Activated effector memory CD4-positive, alpha-beta T cell treated with anti-CD3 and anti-CD28 coated beads, Interleukin-2, amount 50 U/mL, for 16 hours (primary cell): ENCODE measurements around the gene PTPN3.

Experiments
- DNase-seq: peaks from one replicate; pipeline ENCODE4 v3.0.0-alpha.2; 2020

The PTPN3 gene

DNA sequence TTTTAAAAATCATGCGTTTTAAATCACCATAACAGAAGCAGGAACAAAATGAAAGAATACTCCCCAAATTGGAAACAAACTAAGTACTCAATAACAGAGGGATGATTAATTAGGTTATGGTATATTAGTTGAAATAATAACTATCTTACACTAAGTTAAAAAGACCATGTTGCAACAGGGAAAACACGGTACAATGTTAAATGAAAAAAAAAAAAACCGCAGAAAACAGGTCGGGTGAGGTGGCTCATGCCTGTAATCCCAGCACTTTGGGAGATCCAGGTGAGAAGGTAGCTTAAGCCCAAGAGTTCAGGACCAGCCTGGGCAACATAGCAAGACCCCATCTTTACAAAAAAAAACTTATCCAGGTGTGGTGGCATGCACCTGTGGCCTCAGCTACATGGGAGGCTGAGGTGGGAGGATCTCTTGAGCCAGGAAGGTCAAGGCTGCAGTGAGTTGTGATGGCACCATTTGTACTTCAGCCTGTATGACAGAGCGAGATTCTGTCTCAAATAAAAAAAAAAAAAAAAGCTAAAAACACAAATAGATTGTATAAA is 2.4 kb upstream of the PTPN3 start:
- no peak for DNase-seq

DNA sequence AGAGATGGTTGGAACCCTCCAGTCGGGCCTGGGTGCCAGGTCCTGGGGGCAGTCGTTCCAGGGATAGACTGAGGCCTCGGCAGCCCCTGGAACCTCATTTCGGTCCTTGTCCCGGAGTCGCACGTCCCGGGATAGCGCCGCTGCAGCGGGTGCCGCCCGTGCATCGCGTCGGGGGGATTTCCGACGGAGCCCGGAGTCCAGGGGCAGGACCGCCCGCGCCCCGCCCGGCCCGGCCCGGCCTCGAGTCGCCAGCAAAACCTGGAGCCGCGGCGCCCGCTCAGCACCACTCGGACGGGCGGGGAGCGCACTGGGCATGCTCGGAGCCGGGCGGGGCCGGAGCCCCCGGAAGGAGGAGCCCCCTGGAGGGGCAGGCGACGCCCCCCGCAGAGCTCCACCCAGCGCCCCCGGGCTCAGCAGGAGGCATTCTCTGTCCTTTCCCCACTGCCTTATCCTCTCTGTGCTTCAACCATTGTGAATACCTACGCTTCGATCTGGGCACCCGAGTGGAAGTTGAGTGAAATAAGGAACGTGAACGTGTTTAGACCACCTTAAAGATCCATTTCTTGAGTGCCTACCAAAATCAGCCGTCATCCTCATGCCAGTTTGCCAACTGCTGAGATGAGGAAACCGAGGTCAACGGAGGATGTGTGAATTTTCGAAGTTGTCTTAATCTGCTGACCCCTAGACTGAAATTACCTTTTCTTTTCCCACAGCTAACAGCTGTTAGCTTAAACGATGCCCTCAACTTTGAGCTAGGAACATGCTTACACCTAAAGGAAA is 1.7 kb upstream of the PTPN3 start:
- no peak for DNase-seq

- DNase-seq = no peak
These were observed 1.1 kb upstream of the PTPN3 start for GRCh38 chr9:109499093-109499630.

DNA sequence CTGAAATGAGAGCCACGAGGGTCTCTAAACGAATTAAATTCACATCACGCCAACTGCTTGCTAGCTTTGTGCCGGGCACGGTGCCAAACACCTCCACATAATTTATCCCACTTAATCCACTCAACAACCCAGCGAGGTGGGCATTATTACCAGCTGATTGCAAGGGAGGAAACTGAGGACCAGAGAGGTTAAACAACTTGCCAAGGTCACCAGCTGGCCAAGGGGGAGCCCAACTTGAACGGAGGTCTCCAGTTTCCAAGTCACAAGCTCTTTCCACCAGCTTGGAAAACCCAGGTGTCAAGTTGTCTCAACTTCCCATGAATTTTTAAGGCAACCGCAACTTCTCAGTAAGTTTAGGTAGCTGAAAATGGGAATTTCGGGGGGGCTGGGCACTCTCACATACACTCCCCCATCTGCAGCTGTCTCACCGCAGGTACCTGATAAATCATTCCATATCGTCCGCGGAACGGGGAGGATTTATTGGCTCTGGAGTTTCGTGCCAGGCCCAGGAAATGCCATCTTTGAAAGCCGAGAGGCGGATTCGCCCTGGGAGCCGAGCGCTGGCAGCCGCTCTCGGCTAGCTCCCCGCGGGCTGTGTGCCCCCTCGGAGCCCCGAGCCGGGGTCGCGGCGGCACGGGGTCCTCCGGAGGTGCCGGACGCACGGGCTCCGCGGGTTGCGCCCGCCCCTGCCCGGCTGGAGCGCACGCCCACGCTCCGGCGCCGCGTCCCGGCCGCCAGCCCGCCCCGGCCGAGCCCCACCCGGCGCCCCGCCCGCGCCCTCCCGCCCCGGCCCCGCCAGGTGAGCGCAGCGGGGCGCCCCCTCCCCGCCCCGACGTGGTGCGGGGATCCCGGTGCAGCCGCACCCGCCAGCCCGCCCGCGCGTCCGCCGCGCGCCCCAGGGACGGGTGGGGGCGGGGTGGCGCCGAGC is 617 bp downstream of the PTPN3 start:
- no peak for DNase-seq

DNA sequence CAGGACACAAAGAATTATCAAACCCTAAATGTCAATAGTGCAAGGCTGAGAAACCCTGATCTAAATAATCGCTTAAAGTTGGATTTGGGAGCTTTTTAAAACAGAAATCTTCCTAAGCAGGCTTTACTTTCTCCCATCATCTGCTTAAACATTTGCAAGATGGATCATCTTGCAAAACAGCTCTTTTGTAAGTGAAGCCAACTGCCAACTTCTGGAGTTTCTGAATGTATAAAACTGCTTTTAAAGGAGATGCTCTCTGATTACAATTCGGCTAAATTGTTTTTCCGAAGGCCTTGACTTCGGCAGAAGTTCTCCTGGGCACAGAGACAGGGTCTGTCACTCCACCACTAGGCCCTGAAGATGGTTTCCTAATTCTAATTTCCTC is 1.3 kb downstream of the PTPN3 start:
- DNase-seq = no peak

DNA sequence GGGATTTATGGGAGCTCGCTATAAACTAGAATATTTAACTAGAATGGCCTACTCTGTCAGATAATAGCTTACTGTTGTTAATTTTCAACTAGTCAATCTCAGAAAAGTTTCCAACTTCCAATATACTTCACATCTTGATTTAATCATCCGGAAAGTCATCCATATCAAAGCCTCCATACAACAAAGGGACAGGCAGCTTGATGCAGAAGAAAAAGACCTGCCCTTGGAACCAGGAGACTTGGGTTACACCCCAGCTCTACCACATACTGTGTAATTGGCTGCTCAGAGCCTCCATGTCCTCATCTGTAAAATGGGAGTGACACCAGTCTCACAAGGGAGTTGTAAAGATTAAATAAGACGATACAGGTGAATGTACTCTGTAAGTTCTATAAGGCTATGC is 1.9 kb downstream of the PTPN3 start:
- no peak for DNase-seq

- DNase-seq = no peak
These were observed 4.5 kb downstream of the PTPN3 start for GRCh38 chr9:109493648-109494047.

DNA sequence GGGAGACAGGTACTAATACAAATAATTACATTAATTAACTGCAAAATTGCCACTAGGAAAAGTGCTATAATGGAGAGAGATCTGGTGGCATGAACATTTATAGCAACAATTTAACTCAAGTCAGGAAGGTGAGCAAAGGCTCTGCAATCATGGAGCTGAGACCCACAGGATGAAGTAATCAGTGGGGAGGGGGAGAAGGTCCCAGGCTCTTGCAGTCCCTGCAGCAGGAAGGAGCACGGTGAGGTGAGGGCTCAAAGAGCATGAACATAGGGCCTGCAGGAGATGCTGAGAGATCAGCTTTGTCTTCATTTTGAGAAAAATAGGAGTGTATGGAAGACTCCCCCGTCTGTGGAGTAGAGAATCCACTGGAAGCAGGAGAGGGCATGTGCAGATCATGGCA is 6.5 kb downstream of the PTPN3 start:
- DNase-seq = no peak

GRCh38 chr9:109488791-109489492 is 9.2 kb downstream of the PTPN3 start:
- DNase-seq = no peak

GRCh38 chr9:109488351-109488750 is 9.8 kb downstream of the PTPN3 start:
- DNase-seq = no peak

DNA sequence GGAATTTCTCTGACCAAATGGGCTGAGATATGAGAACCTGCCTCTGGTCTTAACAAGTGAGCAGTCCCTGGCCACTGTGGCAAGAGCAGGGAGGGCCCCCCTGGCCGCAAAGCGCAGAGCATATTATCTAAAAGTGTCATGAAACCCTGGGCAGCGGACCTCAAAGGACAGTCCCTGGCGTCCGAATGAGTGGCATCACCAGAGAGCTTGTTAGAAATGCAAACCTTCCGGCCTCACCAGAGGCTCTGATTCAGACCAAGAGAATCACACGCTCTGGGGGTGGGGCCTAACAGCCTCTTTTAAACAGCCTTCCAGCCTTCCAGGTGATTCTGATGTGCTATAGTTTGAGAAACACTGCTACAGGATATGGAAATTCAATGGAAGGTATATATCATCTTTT is 10.9 kb downstream of the PTPN3 start:
- DNase-seq = no peak

DNA sequence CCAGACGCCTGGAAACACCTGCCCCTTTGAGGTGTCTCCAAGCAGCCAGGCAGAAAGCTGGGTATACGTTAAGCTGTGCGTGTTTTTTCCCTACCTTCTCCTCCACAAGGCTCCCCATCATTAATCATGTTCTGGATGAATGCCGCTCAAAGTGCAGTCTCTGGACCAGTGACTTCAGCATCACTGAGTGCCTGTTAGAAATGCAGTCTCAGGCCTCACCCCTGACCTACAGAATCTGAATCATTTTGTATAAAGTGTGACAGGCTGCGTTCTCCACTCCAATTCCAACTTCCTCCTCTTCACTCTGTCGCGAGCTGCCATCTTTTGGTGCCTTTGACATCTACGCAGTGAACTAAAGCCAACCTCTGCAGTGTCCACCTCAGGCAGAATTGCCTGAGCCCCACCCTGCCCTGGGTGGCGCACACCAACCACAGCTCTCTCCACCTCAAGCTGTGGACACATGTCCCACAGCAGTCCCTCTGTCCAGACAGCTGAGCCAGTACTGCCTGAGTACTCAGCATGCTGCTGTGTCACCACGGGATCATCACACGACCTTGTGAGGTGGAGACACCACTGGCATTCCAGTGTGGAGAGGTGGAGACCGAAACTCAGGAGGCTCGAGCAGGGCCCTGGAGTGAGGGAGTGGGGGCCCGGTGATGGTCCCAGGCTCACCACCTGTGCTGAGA is 14.2 kb downstream of the PTPN3 start:
- DNase-seq = no peak

DNA sequence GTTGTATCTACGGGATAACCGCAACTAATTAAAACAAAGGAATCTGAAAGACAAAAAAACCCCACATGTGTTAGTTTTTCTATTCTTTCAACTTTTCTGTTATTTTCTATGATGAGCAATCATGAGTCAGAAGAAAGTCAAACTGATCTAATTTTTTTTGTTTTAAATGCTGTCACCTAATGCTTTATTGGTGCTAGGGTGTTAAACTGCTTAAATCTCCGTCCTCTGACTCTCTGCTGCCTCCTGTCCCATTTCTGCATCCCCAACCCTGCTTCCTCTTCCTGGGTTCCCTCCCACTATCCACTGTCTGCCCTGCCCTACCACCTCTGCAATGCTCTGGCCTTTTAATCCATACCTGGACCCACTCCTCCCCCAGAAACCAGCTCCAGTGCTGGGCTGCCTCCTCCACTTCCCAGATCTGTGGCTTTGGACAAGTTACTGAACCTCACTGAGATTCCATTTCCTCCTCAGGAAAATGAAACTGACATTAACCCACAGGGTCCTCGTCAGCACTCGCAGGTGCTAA is 15.7 kb downstream of the PTPN3 start:
- DNase-seq = no peak

DNA sequence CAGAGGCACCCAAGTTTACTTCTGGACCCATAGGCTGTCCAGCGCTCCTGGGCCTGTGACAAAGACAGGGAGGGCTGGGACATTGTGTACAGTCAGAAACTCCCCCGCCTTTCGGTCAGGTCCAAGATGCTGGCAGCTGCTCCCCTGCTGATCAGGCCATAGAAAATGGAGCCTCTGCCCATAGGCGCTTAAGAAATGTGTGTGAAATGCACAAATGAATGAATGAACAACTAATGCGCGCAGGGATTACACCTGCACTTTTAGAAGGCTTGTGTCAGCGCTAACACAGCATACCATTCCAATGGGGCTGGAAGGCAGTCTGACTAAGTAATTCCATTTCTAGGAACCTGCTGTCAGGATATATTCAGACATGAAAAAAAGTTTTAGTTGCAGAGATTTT is 16.3 kb downstream of the PTPN3 start:
- DNase-seq = no peak

- DNase-seq = no peak
These were observed 18.3 kb downstream of the PTPN3 start for GRCh38 chr9:109479822-109480221.

DNA sequence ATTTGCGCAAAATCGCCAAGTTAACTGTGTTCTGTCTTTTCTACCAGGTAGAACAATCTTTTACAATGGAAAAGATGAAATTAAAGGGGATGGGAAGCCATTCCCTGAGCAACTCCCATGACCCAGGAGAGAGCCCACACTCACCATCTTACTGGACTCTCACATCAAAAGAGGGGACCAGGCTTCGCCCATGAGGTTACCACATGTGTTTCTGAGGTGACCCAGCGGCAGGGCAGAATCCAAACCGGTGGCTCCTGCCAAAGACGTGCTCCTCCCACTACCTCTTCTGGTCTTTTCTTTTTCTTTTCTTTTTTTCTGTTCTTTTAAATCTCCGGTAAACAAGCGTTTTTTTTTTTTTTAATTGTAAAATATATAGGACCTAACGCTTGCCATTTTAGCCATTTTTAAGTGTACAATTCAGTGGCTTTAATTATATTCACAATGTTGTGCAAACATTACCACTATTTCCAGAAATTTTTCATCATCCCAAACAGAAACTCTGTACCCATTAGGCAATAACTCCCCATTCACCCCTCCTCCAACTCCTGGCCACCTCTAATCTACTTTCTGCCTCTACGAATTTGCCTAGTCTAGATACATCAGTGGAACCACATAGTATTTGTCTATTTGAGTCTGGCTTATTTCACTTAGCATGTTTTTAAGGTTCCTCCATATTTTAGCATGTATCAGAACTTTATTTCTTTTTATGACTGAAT is 19.3 kb downstream of the PTPN3 start:
- DNase-seq = no peak

GRCh38 chr9:109478051-109478563 is 20.0 kb downstream of the PTPN3 start:
- DNase-seq = no peak

- DNase-seq = no peak
These were observed 20.7 kb downstream of the PTPN3 start for GRCh38 chr9:109477258-109478050.

GRCh38 chr9:109476642-109477257 is 21.4 kb downstream of the PTPN3 start:
- DNase-seq = peak; percentile 51

GRCh38 chr9:109475526-109475925 is 22.6 kb downstream of the PTPN3 start:
- DNase-seq = peak; percentile 25
